Measurements from ENCODE around the gene RAB22A. TPM values are rescaled to one million over a fixed set of nuclear protein-coding genes. Genes with fewer than 3 reads are reported as not detected.

RAB22A gene
- total and polyA plus RNA-seq, 2 of the 4 experiments (the other 2 are of a cell fraction) = 8.2 to 8.4 TPM

DNA sequence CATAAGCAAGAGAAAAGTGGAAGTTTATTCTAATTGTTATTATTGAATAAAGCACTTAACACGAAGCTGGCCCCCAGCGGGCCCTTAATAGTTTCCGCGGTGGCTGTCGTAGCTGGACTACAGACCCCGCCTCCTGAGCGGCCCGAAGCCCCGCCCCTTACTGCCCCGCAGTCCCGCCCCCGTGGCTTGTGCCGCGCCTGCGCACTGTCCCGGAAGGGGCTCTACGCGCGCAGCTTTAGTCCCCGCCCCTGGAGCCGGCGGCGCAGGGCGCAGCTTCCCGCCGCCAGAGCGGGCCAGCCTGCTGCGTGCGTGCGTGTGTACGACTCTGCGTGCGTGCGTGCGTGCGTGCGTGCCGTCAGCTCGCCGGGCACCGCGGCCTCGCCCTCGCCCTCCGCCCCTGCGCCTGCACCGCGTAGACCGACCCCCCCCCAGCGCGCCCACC is 79.4 kb downstream of the RAB22A start, which contains the start of gene VAPB:
VAPB (plus strand) TSS at position 348 of the 442 bp plus-strand sequence. CDS start 231 bp downstream, outside the sequence.
- ChIA-PET POLR2A (ENCODE audit: unreplicated experiment) (interaction anchor here (0.6 to 1.1 kb wide), 3 partner anchors 11 to 25 kb away, joined by 3 to 5 read pairs (median 3); no protein-coding TSS in a partner anchor), CTCF (interaction anchor here (0.6 to 0.9 kb wide), 3 partner anchors 17 to 33 kb away, joined by 3 to 6 read pairs (median 4); no protein-coding TSS in a partner anchor)
- Histone ChIP-seq H2BK120ac (ENCODE audit: low read depth, low read length) (peak within 1 kb of the TSS; percentile 68), H3K9ac (ENCODE audit: low read depth, low read length) (peak within 1 kb of the TSS; percentile 97), H3K4ac (ENCODE audit: low read depth, low read length) (peak within 1 kb of the TSS; percentile 98), H3K4me3 (ENCODE audit: insufficient read depth, low read depth, low read length) (peak within 1 kb of the TSS; percentile 87), H3K14ac (replicated peaks; ENCODE audit: low read depth, low read length) (peak within 1 kb of the TSS; percentile 99), H4K91ac (ENCODE audit: insufficient read depth, low read depth, low read length) (peak within 1 kb of the TSS; percentile 98), H3K56ac (ENCODE audit: extremely low read depth, insufficient read depth, low read length) (peak within 1 kb of the TSS; percentile 85), H3K27me3 (ENCODE audit: control insufficient read depth, insufficient read depth, low read length) (no peaks in the 10 kb centered on the region), H3K79me1 (ENCODE audit: low read depth in 1 of 2, low read length in 2 of 2) (peaks cover 12 to 44% of the 10 kb centered on the region in 2 experiments), H4K20me1 (ENCODE audit: insufficient read depth, low read length) (peaks cover 42% of the 10 kb centered on the region), H4K8ac (ENCODE audit: low read depth in 2 of 2, low read length in 2 of 2) (peak within 1 kb of the TSS; percentile 96 to 98), H4K5ac (ENCODE audit: low read depth, low read length) (peak within 1 kb of the TSS; percentile 85), H3K4me1 (ENCODE audit: control insufficient read depth, insufficient read depth, low read length) (peaks cover 8% of the 10 kb centered on the region), H3K4me2 (ENCODE audit: low read depth, low read length) (peak within 1 kb of the TSS; percentile 99), H2AK9ac (replicated peaks; ENCODE audit: low read depth, low read length, poor library complexity) (peak within 1 kb of the TSS; percentile 99), H2BK5ac (ENCODE audit: low read depth, low read length, poor library complexity, severe bottlenecking) (peak within 1 kb of the TSS; percentile 91), H3K9me1 (ENCODE audit: insufficient read depth, low read length) (peaks cover 26% of the 10 kb centered on the region), H3K27ac (ENCODE audit: insufficient read depth, low read length) (peak within 1 kb of the TSS; percentile 96), H3K36me3 (ENCODE audit: control insufficient read depth, insufficient read depth, low read length) (peaks cover 6% of the 10 kb centered on the region; the same call in 1 of the 2 replicates), H2BK20ac (ENCODE audit: low read depth, low read length) (no peak within 1 kb of the TSS), H2AK5ac (ENCODE audit: low read depth, low read length) (peak within 1 kb of the TSS; percentile 97), H2AFZ (replicated peaks; ENCODE audit: low read length, poor library complexity) (peak within 1 kb of the TSS; percentile 99), H3K23ac (ENCODE audit: low read depth, low read length) (peak within 1 kb of the TSS; percentile 99), H3K18ac (ENCODE audit: low read depth, low read length) (peak within 1 kb of the TSS; percentile 64), H3K9me3 (ENCODE audit: control insufficient read depth, insufficient read depth, low read length) (no peaks in the 10 kb centered on the region), H2BK15ac (ENCODE audit: low read depth, low read length) (peak within 1 kb of the TSS; percentile 34; the same call in 1 of the 3 replicates)
- dilution Hi-C loops (cut with HindIII; ENCODE audit: low sequenced_read_pairs, unreplicated experiment) = no loop called here
- intact Hi-C loops (cut with micrococcal nuclease) = no loop called here
- DNase-seq (peak; percentile 96), ATAC-seq (ENCODE audit: low read depth) (peak; percentile 99)
- 1% methylated on average over 24 of the region's 51 CpGs; no CpG with 5 or more reads in 1 of the 2 experiments for WGBS, 2 experiments (ENCODE audit: extremely low coverage in 2 of 2, insufficient read length in 1 of 2)
- in situ Hi-C loops (cut with MboI; ENCODE audit: low sequenced_read_pairs) = no loop called here
- BruUV-seq (replicated peaks) = no TSS peak
- TF ChIP-seq POLR2A (IDR thresholded peaks at IDR 0.05; ENCODE audit: low read depth, low read length) (no peak), RFX5 (IDR thresholded peaks at IDR 0.05; ENCODE audit: low read depth, low read length) (no peak), SMC3 (IDR thresholded peaks at IDR 0.05; ENCODE audit: low read depth, low read length) (no peak), CHD1 (IDR thresholded peaks at IDR 0.05; ENCODE audit: low read depth, low read length) (no peak), RAD21 (IDR thresholded peaks at IDR 0.05; ENCODE audit: low read length) (no peak), MXI1 (IDR thresholded peaks at IDR 0.05; ENCODE audit: borderline replicate concordance, low read depth, low read length) (no peak; the same call in 1 of the 2 replicates), RCOR1 (IDR thresholded peaks at IDR 0.05; ENCODE audit: insufficient replicate concordance, low read length) (no peak), FOS (IDR thresholded peaks at IDR 0.05; ENCODE audit: low read depth, low read length) (0 out of 2 replicates have a peak, but pooled peaks have one; percentile 14), BHLHE40 (IDR thresholded peaks at IDR 0.05; ENCODE audit: low read depth, low read length) (peak; percentile 57; the same call in 1 of the 2 replicates), MAFK (IDR thresholded peaks at IDR 0.05; ENCODE audit: low read depth, low read length) (no peak), CEBPB (IDR thresholded peaks at IDR 0.05; ENCODE audit: low read depth, low read length) (no peak), MAZ (IDR thresholded peaks at IDR 0.05; ENCODE audit: borderline replicate concordance, low read depth, low read length) (0 out of 2 replicates have a peak, but pooled peaks have one; percentile 51)
- TF ChIP-seq, protein P1, sequence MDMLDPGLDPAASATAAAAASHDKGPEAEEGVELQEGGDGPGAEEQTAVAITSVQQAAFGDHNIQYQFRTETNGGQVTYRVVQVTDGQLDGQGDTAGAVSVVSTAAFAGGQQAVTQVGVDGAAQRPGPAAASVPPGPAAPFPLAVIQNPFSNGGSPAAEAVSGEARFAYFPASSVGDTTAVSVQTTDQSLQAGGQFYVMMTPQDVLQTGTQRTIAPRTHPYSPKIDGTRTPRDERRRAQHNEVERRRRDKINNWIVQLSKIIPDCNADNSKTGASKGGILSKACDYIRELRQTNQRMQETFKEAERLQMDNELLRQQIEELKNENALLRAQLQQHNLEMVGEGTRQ (IDR thresholded peaks at IDR 0.05; ENCODE audit: low read depth, low read length) = 0 out of 2 replicates have a peak, but pooled peaks have one; percentile 4
- TF ChIP-seq, protein P2, sequence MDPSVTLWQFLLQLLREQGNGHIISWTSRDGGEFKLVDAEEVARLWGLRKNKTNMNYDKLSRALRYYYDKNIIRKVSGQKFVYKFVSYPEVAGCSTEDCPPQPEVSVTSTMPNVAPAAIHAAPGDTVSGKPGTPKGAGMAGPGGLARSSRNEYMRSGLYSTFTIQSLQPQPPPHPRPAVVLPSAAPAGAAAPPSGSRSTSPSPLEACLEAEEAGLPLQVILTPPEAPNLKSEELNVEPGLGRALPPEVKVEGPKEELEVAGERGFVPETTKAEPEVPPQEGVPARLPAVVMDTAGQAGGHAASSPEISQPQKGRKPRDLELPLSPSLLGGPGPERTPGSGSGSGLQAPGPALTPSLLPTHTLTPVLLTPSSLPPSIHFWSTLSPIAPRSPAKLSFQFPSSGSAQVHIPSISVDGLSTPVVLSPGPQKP (IDR thresholded peaks at IDR 0.05; ENCODE audit: borderline replicate concordance, low read depth, low read length) = no peak
- TF ChIP-seq, protein P3, sequence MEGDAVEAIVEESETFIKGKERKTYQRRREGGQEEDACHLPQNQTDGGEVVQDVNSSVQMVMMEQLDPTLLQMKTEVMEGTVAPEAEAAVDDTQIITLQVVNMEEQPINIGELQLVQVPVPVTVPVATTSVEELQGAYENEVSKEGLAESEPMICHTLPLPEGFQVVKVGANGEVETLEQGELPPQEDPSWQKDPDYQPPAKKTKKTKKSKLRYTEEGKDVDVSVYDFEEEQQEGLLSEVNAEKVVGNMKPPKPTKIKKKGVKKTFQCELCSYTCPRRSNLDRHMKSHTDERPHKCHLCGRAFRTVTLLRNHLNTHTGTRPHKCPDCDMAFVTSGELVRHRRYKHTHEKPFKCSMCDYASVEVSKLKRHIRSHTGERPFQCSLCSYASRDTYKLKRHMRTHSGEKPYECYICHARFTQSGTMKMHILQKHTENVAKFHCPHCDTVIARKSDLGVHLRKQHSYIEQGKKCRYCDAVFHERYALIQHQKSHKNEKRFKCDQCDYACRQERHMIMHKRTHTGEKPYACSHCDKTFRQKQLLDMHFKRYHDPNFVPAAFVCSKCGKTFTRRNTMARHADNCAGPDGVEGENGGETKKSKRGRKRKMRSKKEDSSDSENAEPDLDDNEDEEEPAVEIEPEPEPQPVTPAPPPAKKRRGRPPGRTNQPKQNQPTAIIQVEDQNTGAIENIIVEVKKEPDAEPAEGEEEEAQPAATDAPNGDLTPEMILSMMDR (conservative IDR thresholded peaks at IDR 0.05; ENCODE audit: low read depth, low read length) = no peak

Measured in IMR-90 (cell line).